Measurements from ENCODE around the gene RPIA. TPM values are rescaled to one million over a fixed set of nuclear protein-coding genes. Genes with fewer than 3 reads are reported as not detected.
"Not testable (repeated sequence)": the region's sequence is repeated elsewhere in the genome, so short reads cannot be mapped to it uniquely, and the experiment has no call there.

The RPIA gene
- total and polyA plus RNA-seq, 10 donors, result 11.3 to 43.2 (median 25.2) TPM

GRCh38 chr2:88765889-88766481 lies 74.5 kb downstream of the RPIA start:
- H3K9me3 ChIP-seq; DNase-seq; H3K36me3 ChIP-seq; intact Hi-C loops (cut with DNase I; ENCODE audit: low total_unique reads): not testable (repeated sequence)
- WGBS, 5 donors, result 33 to 41% (median 38%) methylated on average over 20 to 24 of the region's 24 CpGs
- Histone ChIP-seq H3K4me3 (peak overlapping the region in 7 of 8 donors; percentile 34 to 69 (median 39)), H3K4me1 (peaks cover 8 to 17% (median 15%) of the 10 kb centered on the region in 6 donors), H3K27ac (peak overlapping the region in 2 of 8 donors; percentile 47 to 53), H3K27me3 (replicated peaks in 1 of 7) (peaks cover 2 to 26% (median 21%) of the 10 kb centered on the region in 7 donors)
- peak in 1 of 3 donors; percentile 2 for TF ChIP-seq POLR2AphosphoS5 (IDR thresholded peaks at IDR 0.05)

GRCh38 chr2:88770016-88770415 lies 78.5 kb downstream of the RPIA start:
- no peak for TF ChIP-seq POLR2A (IDR thresholded peaks at IDR 0.05)
- TF ChIP-seq POLR2AphosphoS5 (IDR thresholded peaks at IDR 0.05), result no peak
- TF ChIP-seq CTCF (IDR thresholded peaks at IDR 0.05 in 8 of 11, conservative IDR thresholded peaks at IDR 0.05 in 3 of 11), result no peak
- Histone ChIP-seq H3K4me3 (no peak overlapping the region), H3K27ac (no peak overlapping the region), H3K9me3 (no peaks in the 10 kb centered on the region), H3K36me3 (no peaks in the 10 kb centered on the region), H3K4me1 (peaks cover 5 to 10% (median 10%) of the 10 kb centered on the region in 6 donors), H3K27me3 (replicated peaks in 1 of 7) (peaks cover 2 to 11% (median 10%) of the 10 kb centered on the region in 7 donors)
- DNase-seq, result no peak
- intact Hi-C loops (cut with DNase I; ENCODE audit: low total_unique reads), result no loop called here
- 78 to 91% (median 81%) methylated on average over 4 of the region's 4 CpGs for WGBS, 5 donors

GRCh38 chr2:88773233-88774028 lies 82.0 kb downstream of the RPIA start:
- WGBS, 5 donors, result 52 to 66% (median 64%) methylated on average over 7 of the region's 7 CpGs
- H3K27me3 ChIP-seq (replicated peaks in 1 of 7); DNase-seq; H3K4me3 ChIP-seq; H3K9me3 ChIP-seq; H3K27ac ChIP-seq; H3K36me3 ChIP-seq; H3K4me1 ChIP-seq; intact Hi-C loops (cut with DNase I; ENCODE audit: low total_unique reads): not testable (repeated sequence)

GRCh38 chr2:88789213-88789612 lies 97.7 kb downstream of the RPIA start:
- H3K4me1 ChIP-seq; DNase-seq; intact Hi-C loops (cut with DNase I; ENCODE audit: low total_unique reads); H3K27ac ChIP-seq; H3K36me3 ChIP-seq; H3K4me3 ChIP-seq; H3K27me3 ChIP-seq (replicated peaks in 1 of 7); H3K9me3 ChIP-seq: not testable (repeated sequence)
- 96 to 98% (median 98%) methylated on average over 2 of the region's 2 CpGs for WGBS, 5 donors

GRCh38 chr2:88795932-88796331 lies 104.5 kb downstream of the RPIA start:
- H3K4me1 ChIP-seq; intact Hi-C loops (cut with DNase I; ENCODE audit: low total_unique reads); H3K27me3 ChIP-seq (replicated peaks in 1 of 7); H3K27ac ChIP-seq; H3K36me3 ChIP-seq; DNase-seq; H3K9me3 ChIP-seq; H3K4me3 ChIP-seq: not testable (repeated sequence)
- 68 to 88% (median 77%) methylated on average over 2 of the region's 2 CpGs for WGBS, 5 donors

- intact Hi-C loops (cut with DNase I; ENCODE audit: low total_unique reads); H3K36me3 ChIP-seq; H3K4me1 ChIP-seq; DNase-seq; H3K27me3 ChIP-seq (replicated peaks in 1 of 7); H3K4me3 ChIP-seq; H3K9me3 ChIP-seq; H3K27ac ChIP-seq: not testable (repeated sequence)
- 76 to 97% (median 94%) methylated on average over 1 of the region's 1 CpG for WGBS, 5 donors
Measured at GRCh38 chr2:88796523-88796922, 105.0 kb downstream of the RPIA start.

- intact Hi-C loops (cut with DNase I; ENCODE audit: low total_unique reads); H3K4me1 ChIP-seq; DNase-seq; H3K9me3 ChIP-seq; H3K4me3 ChIP-seq; H3K27ac ChIP-seq; H3K36me3 ChIP-seq; H3K27me3 ChIP-seq (replicated peaks in 1 of 7): not testable (repeated sequence)
- 59 to 91% (median 82%) methylated on average over 1 of the region's 1 CpG for WGBS, 5 donors
Measured at GRCh38 chr2:88797164-88797563, 105.7 kb downstream of the RPIA start.
